Activated naive CD8-positive, alpha-beta T cell treated with anti-CD3 and anti-CD28 coated beads for 36 hours (primary cell): ENCODE results near the gene RPEL1. TPM values are rescaled to one million over a fixed set of nuclear protein-coding genes. Genes with fewer than 3 reads are reported as not detected.

Source experiments
- DNase-seq: peaks from one replicate; pipeline ENCODE4 v3.0.0; 2021
- H3K27ac Mint-ChIP-seq: one replicate; pipeline ENCODE4 v1.8.0; 2022; ENCODE audit warnings: mild to moderate bottlenecking, moderate library complexity, mixed read lengths
- H3K27me3 Mint-ChIP-seq: one replicate; pipeline ENCODE4 v1.8.0; 2022; ENCODE audit warnings: mild to moderate bottlenecking, mixed read lengths
- H3K36me3 Mint-ChIP-seq: one replicate; pipeline ENCODE4 v1.8.0; 2021; ENCODE audit warnings: mild to moderate bottlenecking, mixed read lengths
- H3K4me1 Mint-ChIP-seq: one replicate; pipeline ENCODE4 v1.8.0; 2021; ENCODE audit warnings: mixed read lengths
- H3K4me3 Mint-ChIP-seq: one replicate; pipeline ENCODE4 v1.8.0; 2022; ENCODE audit warnings: mild to moderate bottlenecking, moderate library complexity, mixed read lengths
- H3K9me3 Mint-ChIP-seq: one replicate; pipeline ENCODE4 v1.8.0; 2022; ENCODE audit warnings: mixed read lengths
- total RNA-seq, 2 experiments: library from RNA; stranded (reverse); gene quantifications; one replicate each; pipeline ENCODE4 v1.2.3, GENCODE V29; 2021

The RPEL1 gene
- total RNA-seq, 2 experiments from 2014 or later, result 0.10 TPM; not detected in 1

- no peak overlapping the region for H3K4me3 Mint-ChIP-seq
- peaks cover 6% of the 10 kb centered on the region for H3K4me1 Mint-ChIP-seq
- peaks cover 3% of the 10 kb centered on the region for H3K36me3 Mint-ChIP-seq
- H3K27ac Mint-ChIP-seq, result no peak overlapping the region
- H3K27me3 Mint-ChIP-seq, result peaks cover 77% of the 10 kb centered on the region
- no peak for DNase-seq
- H3K9me3 Mint-ChIP-seq, result no peaks in the 10 kb centered on the region
These were observed 37.3 kb downstream of the RPEL1 start for GRCh38 chr10:103282961-103283360.

- Mint-ChIP-seq H3K27ac (no peak overlapping the region), H3K4me3 (no peak overlapping the region), H3K4me1 (peaks cover 4% of the 10 kb centered on the region), H3K9me3 (no peaks in the 10 kb centered on the region), H3K27me3 (peaks cover 74% of the 10 kb centered on the region), H3K36me3 (no peaks in the 10 kb centered on the region)
- DNase-seq, result no peak
These were observed 38.5 kb downstream of the RPEL1 start for GRCh38 chr10:103284170-103284569.

DNA sequence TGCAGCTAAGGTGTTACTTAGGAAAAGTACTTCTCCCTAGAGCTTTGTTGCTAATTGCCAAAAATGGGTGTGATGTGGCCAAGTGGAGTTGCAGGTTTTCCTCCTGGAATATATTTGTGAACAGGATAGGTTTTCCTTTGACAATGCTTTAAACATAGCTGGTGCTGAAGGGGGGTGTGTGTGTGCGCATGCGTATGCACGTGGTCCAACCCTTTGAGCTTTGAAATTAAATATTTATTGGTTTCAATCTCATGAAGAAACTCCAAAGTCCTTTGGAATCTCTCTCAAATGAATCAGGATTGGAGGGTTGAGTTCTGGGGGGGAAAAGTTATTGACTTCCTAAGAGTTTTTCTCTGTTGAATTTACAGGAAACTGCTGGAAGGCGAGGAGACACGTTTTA, 42.3 kb downstream of the RPEL1 start:
- no peak overlapping the region for H3K4me3 Mint-ChIP-seq
- DNase-seq, result no peak
- H3K27ac Mint-ChIP-seq, result no peak overlapping the region
- H3K4me1 Mint-ChIP-seq, result no peaks in the 10 kb centered on the region
- H3K9me3 Mint-ChIP-seq, result no peaks in the 10 kb centered on the region
- peaks cover 43% of the 10 kb centered on the region for H3K27me3 Mint-ChIP-seq
- no peaks in the 10 kb centered on the region for H3K36me3 Mint-ChIP-seq

GRCh38 chr10:103291588-103291987, 45.9 kb downstream of the RPEL1 start:
- H3K27me3 Mint-ChIP-seq, result peaks cover 18% of the 10 kb centered on the region
- H3K4me3 Mint-ChIP-seq, result no peak overlapping the region

DNA sequence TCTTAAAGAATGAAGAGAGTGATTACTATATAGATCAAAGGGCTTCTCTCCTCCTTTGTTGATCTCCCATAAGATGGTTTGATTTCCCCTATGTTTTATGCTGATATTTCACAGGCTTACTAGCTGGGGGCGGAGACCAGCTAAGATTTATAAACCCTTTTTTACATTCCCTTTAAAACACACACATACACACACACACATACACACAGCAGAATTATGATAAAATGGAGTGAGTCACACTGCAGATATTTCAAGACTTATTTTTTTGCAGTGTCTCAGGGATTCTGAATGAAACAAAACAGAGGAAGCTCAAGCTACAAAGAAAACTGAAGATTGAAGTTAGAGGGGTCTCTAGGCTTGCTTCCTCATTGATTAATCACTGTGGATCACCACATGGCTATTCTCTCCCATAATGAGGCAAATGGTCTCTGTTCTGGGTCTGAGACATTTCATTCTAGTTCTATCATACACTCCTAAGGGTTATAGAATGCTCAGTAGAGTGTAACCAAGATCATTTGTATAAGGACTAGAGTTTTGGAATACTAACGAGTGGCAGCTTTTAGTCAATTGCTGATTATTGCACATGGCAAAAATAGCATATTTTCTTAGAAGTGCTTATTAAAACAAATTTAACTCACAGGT, 49.8 kb downstream of the RPEL1 start:
- peaks cover 3% of the 10 kb centered on the region for H3K27me3 Mint-ChIP-seq
- H3K9me3 Mint-ChIP-seq, result no peaks in the 10 kb centered on the region
- no peaks in the 10 kb centered on the region for H3K36me3 Mint-ChIP-seq
- H3K27ac Mint-ChIP-seq, result no peak overlapping the region
- no peaks in the 10 kb centered on the region for H3K4me1 Mint-ChIP-seq
- H3K4me3 Mint-ChIP-seq, result no peak overlapping the region
- DNase-seq, result no peak

More at GRCh38 chr10:103291588-103291987, 45.9 kb downstream of the RPEL1 start:
- Mint-ChIP-seq H3K36me3 (no peaks in the 10 kb centered on the region), H3K9me3 (no peaks in the 10 kb centered on the region), H3K4me1 (no peaks in the 10 kb centered on the region), H3K27ac (no peak overlapping the region)
- no peak for DNase-seq

Other genes with a start within 250 kb of the RPEL1 start
- gene NT5C2, start 52.6 kb upstream of the RPEL1 start, total RNA-seq, result 10 to 100 TPM; 41.8 to 46.8 TPM
- gene INA, start 31.3 kb downstream of the RPEL1 start, total RNA-seq, result under 1 TPM; 0.38 to 0.45 TPM
- gene PCGF6, start 105.3 kb downstream of the RPEL1 start, total RNA-seq, result 10 to 100 TPM; 18.6 to 19.9 TPM
- gene TAF5, start 122.1 kb downstream of the RPEL1 start, total RNA-seq, result 10 to 100 TPM; 11.1 to 11.6 TPM
- gene ATP5MK, start 150.6 kb downstream of the RPEL1 start, total RNA-seq, result 100 to 1,000 TPM; 451 to 452 TPM
- gene PDCD11, start 150.7 kb downstream of the RPEL1 start, total RNA-seq, result 10 to 100 TPM; 89.5 to 94.7 TPM
- 1 to 10 TPM; 4.5 to 4.8 TPM for gene CALHM2, start 206.5 kb downstream of the RPEL1 start, total RNA-seq
- gene CALHM1, start 213.0 kb downstream of the RPEL1 start, total RNA-seq, result not detected
- gene CALHM3, start 233.4 kb downstream of the RPEL1 start, total RNA-seq, result not detected
- gene NEURL1, start 247.8 kb downstream of the RPEL1 start, total RNA-seq, result 1 to 10 TPM; 3.1 to 3.2 TPM